ENCODE data around the gene MED27.

The MED27 gene

DNA sequence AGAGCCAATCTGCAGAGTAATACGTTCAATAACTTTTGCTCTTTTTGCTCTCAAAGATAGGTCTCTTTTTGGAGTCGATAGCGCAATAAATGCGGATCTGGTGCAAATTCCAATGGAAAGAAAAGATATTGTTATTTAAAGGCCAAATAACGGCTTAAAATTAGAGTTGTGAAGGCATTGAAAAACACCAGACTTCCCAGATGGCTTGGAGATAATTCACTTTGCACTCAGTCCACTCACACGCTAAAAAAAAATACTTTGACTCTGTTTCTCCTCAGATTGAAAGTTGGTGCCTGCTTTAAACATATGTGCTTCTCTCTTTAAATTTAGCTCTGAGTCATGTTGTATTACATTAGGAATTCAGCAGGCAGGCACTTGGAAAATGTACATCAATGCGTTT is 19.5 kb upstream of the MED27 start:
- no peak overlapping the region for H3K27ac ChIP-seq
- TF ChIP-seq, protein P1, sequence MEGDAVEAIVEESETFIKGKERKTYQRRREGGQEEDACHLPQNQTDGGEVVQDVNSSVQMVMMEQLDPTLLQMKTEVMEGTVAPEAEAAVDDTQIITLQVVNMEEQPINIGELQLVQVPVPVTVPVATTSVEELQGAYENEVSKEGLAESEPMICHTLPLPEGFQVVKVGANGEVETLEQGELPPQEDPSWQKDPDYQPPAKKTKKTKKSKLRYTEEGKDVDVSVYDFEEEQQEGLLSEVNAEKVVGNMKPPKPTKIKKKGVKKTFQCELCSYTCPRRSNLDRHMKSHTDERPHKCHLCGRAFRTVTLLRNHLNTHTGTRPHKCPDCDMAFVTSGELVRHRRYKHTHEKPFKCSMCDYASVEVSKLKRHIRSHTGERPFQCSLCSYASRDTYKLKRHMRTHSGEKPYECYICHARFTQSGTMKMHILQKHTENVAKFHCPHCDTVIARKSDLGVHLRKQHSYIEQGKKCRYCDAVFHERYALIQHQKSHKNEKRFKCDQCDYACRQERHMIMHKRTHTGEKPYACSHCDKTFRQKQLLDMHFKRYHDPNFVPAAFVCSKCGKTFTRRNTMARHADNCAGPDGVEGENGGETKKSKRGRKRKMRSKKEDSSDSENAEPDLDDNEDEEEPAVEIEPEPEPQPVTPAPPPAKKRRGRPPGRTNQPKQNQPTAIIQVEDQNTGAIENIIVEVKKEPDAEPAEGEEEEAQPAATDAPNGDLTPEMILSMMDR (conservative IDR thresholded peaks at IDR 0.05), result no peak
- no peak for TF ChIP-seq ZFX (IDR thresholded peaks at IDR 0.05)

DNA sequence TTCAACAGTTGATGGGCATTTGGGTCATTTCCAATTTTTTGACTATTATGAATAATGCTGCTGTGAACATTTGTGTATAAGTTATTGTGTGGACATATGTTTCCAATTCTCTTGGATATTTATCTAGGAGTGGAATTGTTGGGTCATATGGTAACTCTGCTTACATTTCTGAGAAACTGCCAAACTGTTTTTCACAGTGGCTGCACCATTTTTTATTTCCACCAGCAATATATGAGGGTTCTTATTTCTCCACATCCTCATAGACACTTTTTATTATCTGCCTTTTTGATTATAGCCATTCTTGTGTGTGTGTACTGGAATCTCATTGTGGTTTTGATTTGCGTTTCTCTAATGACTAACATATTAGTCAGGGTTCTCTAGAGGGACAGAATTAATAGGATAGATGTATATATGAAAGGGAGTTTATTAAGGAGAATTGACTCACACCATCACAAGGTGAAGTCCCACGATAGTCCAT is 14.7 kb upstream of the MED27 start:
- no peak overlapping the region for H3K27ac ChIP-seq
- TF ChIP-seq ZFX (IDR thresholded peaks at IDR 0.05), result no peak

DNA sequence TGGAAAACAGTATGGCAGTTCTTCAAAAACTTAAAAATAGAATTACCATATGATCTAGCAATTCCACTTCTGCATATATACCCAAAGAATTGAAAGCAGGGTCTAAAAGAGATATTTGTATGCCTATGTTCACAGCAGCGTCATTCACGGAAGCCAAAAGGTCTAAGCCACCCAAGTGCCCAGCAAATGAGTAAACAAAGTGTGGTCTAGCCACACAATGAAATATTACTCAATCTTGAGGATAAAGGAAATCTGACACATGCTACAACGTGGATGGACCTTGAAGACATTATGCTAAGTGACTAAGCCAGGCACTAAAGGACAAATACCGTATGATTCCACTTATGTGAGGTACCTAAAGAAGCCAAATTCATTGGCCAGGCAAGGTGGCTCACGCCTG is 11.1 kb upstream of the MED27 start:
- TF ChIP-seq, protein P1 (conservative IDR thresholded peaks at IDR 0.05), result no peak
- TF ChIP-seq ZFX (IDR thresholded peaks at IDR 0.05), result no peak
- no peak overlapping the region for H3K27ac ChIP-seq

DNA sequence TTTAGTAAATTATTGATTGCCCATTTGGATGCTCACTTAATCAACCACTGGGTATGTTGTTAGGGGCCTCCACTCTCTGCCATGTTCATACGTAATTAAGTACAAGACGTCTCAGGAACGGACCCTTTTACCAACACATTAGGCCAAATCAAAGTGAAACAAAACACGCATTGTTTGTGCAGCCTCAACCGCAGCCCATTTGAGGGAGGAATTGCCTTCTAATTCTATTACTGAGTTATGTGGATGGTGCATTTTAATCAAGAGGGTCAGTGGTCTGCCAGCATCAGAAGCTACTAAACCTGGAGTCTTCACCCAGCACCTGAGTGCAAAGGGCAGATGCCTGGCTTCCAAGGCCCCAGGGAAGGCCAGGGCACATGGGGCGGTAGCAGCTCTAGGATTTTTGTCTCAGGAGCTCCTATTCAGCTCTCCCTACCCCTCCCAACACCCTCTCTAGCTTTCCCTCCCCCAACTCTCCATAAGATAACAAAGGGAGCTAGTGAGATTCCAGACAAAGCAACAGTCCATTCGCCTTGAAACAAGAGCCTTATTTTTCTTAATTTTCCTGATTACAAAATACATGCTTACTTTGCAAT is 7.9 kb upstream of the MED27 start:
- TF ChIP-seq, protein P1 (conservative IDR thresholded peaks at IDR 0.05), result no peak
- TF ChIP-seq ZFX (IDR thresholded peaks at IDR 0.05), result no peak
- no peak overlapping the region for H3K27ac ChIP-seq

DNA sequence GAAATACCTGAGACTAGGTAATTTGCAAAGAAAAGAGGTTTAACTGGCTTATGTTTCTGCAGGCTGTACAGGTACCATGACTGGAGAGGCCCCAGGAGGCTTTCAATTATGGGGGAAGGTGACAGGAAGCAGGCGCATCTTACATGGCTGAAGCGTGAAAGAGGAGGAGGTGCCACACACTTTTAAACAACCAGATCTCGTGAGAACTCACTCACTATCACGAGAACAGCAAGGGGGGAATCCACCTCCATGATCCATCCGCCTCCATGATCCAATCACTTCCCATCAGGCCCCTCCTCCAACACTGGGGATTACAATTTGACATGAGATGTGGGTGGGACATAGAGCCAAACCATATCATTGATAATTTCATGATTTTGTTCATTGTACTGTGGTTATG is 2.5 kb upstream of the MED27 start:
- no peak for TF ChIP-seq ZFX (IDR thresholded peaks at IDR 0.05)
- TF ChIP-seq, protein P1 (conservative IDR thresholded peaks at IDR 0.05), result no peak
- H3K27ac ChIP-seq, result no peak overlapping the region

DNA sequence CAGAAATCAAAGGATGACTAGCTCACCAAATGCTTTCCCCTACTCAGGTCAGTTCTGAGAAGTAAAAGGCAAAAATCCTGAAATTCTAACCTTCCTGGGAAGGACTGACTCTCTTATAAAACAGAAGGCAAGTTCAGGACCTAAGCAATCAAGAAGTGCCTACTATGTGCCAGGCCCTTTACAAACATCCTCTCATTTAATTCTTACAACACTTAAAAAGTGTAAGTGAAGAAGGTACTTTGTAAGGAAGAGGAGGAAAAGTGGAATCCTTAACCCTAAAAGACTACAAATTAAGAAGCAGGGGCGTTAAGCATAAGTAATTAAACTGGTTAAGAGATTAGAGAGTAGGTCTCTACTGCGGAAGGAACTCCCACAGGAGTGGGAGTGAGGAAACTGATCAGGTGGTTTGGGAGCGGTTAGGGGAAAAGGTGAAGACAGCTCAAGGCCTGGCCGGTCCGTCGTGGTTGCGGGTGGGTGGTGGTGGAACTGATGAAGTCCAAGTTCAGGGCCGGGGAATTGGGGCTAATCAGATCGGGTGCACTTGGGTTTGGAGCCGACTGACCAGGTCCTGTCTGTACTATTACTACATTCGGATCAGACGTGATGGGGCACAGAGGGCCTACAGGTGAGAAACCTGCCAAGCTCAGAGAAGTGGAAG is 839 bp downstream of the MED27 start:
- H3K27ac ChIP-seq, result peak overlapping the region; percentile 65
- TF ChIP-seq, protein P1 (conservative IDR thresholded peaks at IDR 0.05), result no peak
- TF ChIP-seq ZFX (IDR thresholded peaks at IDR 0.05), result no peak

DNA sequence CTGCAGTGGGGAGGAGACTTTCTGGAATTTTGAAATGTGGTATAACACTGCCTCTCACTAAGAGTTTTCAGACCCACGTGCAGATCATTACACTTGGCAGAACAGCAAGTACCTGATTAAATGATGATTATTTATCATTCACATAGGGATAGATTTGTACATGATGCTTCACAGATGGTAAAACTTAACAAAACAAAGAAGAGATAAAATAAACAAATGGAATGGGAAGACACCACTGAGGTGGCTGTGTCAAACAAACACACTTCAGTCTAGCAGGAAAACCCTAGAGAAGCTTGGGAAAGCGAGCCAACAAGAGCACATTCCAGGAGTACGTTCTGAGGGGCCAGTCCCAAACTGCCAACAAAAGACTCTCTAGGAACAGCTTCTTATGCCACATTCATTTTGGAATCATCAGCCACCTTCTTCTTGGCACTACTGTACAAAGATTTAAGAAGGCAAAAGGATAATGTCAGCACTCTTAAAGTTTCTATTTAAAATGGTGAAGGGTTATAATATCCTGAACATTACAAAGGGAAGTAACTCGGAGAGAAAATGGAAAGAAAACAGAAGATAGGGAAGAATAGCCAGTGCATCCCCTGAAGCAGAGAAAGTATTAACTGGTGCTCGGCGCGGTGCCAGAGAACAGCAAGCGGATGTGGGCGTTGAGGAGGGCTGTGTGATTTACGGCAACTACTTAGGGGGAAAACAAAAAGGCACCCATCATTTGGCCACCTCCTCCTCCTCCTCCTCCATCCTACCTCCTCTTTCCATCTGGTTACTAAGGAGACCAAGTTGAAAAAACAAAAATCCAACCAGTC is 1.6 kb downstream of the MED27 start:
- TF ChIP-seq ZFX (IDR thresholded peaks at IDR 0.05), result no peak
- TF ChIP-seq, protein P1 (conservative IDR thresholded peaks at IDR 0.05), result no peak
- no peak overlapping the region for H3K27ac ChIP-seq

All from C4-2B (cell line).